Measurements from ENCODE around the gene PRKCQ. TPM values are rescaled to one million over a fixed set of nuclear protein-coding genes. Genes with fewer than 3 reads are reported as not detected.
"Not testable (repeated sequence)": the region's sequence is repeated elsewhere in the genome, so short reads cannot be mapped to it uniquely, and the experiment has no call there.

The PRKCQ gene
- total RNA-seq, 6 experiments from 2014 or later, result not detected

DNA sequence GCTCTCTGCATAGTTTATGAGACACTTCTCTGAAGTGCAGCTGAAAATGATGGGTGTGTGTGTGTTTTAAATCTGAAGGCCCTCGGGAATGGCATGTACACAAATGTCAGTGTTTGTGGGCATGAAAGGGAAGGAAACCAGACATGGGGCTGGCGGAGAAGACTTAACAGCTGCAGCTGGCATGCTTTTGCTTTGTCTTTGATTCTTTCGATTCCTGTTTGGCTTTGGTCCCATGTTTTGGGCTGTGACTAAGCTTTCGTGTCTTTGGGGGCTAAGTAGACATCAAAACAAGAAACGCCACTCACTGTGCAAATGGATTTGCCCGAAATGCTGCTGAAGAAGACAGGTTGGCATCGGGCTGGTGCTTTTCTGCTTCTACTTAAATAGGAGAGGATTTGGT lies 198.0 kb downstream of the PRKCQ start:
- H3K4me3 Mint-ChIP-seq, result no peak overlapping the region; the same call in 1 of the 2 replicates
- no peak overlapping the region for H3K27ac Mint-ChIP-seq
- H3K9me3 Mint-ChIP-seq, result peaks cover 29% of the 10 kb centered on the region
- DNase-seq, result no peak
- H3K27me3 Mint-ChIP-seq (ENCODE audit: insufficient read depth), result peaks cover 3% of the 10 kb centered on the region
- H3K36me3 Mint-ChIP-seq (ENCODE audit: low read depth), result peaks cover 19% of the 10 kb centered on the region
- peaks cover 26% of the 10 kb centered on the region for H3K4me1 Mint-ChIP-seq (ENCODE audit: low read depth)
- TF ChIP-seq, protein P1, sequence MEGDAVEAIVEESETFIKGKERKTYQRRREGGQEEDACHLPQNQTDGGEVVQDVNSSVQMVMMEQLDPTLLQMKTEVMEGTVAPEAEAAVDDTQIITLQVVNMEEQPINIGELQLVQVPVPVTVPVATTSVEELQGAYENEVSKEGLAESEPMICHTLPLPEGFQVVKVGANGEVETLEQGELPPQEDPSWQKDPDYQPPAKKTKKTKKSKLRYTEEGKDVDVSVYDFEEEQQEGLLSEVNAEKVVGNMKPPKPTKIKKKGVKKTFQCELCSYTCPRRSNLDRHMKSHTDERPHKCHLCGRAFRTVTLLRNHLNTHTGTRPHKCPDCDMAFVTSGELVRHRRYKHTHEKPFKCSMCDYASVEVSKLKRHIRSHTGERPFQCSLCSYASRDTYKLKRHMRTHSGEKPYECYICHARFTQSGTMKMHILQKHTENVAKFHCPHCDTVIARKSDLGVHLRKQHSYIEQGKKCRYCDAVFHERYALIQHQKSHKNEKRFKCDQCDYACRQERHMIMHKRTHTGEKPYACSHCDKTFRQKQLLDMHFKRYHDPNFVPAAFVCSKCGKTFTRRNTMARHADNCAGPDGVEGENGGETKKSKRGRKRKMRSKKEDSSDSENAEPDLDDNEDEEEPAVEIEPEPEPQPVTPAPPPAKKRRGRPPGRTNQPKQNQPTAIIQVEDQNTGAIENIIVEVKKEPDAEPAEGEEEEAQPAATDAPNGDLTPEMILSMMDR (IDR thresholded peaks at IDR 0.05), result no peak

DNA sequence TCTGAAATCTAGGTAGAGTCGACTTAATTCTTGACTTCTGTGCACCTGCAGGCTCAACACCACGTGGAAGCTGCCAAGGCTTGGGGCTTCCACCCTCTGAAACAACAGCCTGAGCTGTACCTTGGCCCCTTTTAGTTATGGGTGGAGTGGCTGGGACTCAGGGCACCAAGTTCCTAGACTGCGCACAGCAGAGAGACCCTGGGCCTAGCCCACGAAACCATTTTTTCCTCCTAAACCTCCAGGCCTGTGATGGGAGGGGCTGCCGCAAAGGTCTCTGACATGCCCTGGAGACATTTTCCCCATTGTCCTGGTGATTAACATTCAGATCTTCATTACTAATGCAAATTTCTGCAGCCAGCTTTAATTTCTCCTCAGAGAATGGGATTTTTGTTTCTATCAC lies 199.6 kb downstream of the PRKCQ start:
- H3K9me3 Mint-ChIP-seq, result peaks cover 29% of the 10 kb centered on the region
- H3K27ac Mint-ChIP-seq, DNase-seq, H3K4me3 Mint-ChIP-seq: not testable (repeated sequence)
- peaks cover 19% of the 10 kb centered on the region for H3K36me3 Mint-ChIP-seq (ENCODE audit: low read depth)
- peaks cover 15% of the 10 kb centered on the region for H3K27me3 Mint-ChIP-seq (ENCODE audit: insufficient read depth)
- H3K4me1 Mint-ChIP-seq (ENCODE audit: low read depth), result peaks cover 21% of the 10 kb centered on the region

DNA sequence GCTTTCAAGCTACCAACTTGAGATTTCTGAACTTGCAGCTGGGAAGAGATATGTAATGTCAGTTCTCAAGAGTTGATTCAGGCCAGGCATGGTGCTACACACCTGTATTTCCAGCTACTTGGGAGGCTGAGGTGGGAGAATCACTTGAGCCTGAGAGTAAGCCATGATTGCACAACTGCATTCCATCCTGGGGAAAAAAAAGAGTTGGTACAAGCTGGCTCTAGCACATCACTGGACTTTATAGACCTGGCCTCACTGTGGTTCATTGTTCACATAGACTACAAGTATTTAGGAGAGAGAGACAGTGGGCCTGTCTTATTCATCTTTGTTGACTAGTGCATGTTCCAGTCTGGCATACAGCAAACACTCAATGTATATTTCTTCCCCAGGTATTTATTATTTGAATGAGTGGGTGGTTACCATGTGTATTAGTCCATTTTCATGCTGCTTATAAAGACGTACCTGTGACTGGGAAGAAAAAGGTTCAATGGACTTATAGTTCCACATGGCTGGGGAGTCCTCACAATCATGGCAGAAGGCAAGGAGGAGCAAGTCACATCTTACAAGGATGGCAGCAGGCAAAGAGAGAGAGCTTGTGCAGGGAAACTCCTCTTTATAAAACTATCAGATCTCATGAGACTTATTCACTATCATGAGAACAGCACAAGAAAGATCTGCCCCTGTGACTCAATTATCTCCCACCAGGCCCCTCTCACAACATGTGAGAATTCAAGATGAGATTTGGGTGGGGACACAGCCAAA lies 200.9 kb downstream of the PRKCQ start:
- no peak for DNase-seq
- H3K4me3 Mint-ChIP-seq, result no peak overlapping the region

More for the DNA sequence above, 200.9 kb downstream of the PRKCQ start:
- peaks cover 19% of the 10 kb centered on the region for H3K4me1 Mint-ChIP-seq (ENCODE audit: low read depth)
- peaks cover 19% of the 10 kb centered on the region for H3K36me3 Mint-ChIP-seq (ENCODE audit: low read depth)
- H3K27ac Mint-ChIP-seq, result no peak overlapping the region
- peaks cover 29% of the 10 kb centered on the region for H3K9me3 Mint-ChIP-seq
- H3K27me3 Mint-ChIP-seq (ENCODE audit: insufficient read depth), result peaks cover 15% of the 10 kb centered on the region
- TF ChIP-seq, protein P1 (IDR thresholded peaks at IDR 0.05), result no peak
